ENCODE results near the gene COL12A1. TPM values are rescaled to one million over a fixed set of nuclear protein-coding genes. Genes with fewer than 3 reads are reported as not detected.

Gene COL12A1
- total RNA-seq, 3 donors from 2014 or later = 90.9 to 441 (median 281) TPM

DNA sequence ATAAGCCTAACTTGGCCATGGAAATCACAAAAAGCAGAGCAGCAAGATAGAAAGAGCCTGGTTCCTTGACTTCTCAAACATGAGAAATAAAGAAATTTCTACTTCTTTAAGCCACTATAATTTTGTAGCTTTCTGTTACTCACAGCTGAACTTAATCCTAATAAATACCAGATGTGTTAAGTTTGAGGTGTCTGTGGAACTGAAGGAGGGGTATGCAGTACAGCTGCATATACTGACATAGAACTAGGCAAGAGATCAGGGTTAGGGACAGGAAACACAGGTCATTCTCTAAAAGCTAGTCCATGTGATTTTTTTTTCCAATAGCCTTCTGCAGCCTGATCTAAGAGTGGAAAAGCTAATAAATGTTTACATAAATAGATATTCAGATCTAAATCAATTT, 123.9 kb downstream of the COL12A1 start:
- TF ChIP-seq, protein P1, sequence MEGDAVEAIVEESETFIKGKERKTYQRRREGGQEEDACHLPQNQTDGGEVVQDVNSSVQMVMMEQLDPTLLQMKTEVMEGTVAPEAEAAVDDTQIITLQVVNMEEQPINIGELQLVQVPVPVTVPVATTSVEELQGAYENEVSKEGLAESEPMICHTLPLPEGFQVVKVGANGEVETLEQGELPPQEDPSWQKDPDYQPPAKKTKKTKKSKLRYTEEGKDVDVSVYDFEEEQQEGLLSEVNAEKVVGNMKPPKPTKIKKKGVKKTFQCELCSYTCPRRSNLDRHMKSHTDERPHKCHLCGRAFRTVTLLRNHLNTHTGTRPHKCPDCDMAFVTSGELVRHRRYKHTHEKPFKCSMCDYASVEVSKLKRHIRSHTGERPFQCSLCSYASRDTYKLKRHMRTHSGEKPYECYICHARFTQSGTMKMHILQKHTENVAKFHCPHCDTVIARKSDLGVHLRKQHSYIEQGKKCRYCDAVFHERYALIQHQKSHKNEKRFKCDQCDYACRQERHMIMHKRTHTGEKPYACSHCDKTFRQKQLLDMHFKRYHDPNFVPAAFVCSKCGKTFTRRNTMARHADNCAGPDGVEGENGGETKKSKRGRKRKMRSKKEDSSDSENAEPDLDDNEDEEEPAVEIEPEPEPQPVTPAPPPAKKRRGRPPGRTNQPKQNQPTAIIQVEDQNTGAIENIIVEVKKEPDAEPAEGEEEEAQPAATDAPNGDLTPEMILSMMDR (IDR thresholded peaks at IDR 0.05) = no peak
- no peak for TF ChIP-seq POLR2AphosphoS5 (IDR thresholded peaks at IDR 0.05)
- TF ChIP-seq POLR2A (IDR thresholded peaks at IDR 0.05) = no peak
- no peaks in the 10 kb centered on the region for H3K4me1 ChIP-seq
- H3K36me3 ChIP-seq = no peaks in the 10 kb centered on the region
- intact Hi-C loops (cut with DNase I; ENCODE audit: low total_unique reads) = no loop called here
- no peaks in the 10 kb centered on the region for H3K27me3 ChIP-seq
- no peaks in the 10 kb centered on the region for H3K9me3 ChIP-seq
- no peak for DNase-seq (ENCODE audit: low spot score in 2 of 2)
- H3K27ac ChIP-seq = no peak overlapping the region
- H3K4me3 ChIP-seq = no peak overlapping the region

DNA sequence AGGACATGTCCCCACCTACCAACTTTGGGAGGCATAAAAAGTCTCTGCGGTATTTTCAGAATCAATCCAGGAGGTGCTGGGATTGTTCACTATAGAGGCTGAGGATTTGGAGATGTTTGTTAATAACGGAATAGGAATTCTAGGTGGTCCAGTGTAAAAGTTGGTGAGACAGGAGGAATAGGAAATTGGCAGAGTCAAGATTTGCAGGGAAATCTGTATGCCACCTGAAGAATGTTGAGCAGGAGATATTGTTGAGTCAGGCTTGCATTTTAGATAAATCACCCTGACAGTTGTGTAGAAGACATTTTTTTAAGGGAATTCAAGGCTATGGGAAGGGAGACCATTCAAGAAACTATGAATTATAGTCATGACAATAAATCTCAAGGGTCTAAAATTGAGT, 124.8 kb downstream of the COL12A1 start:
- no peaks in the 10 kb centered on the region for H3K36me3 ChIP-seq
- TF ChIP-seq, protein P1 (IDR thresholded peaks at IDR 0.05) = no peak
- TF ChIP-seq POLR2AphosphoS5 (IDR thresholded peaks at IDR 0.05) (no peak), POLR2A (IDR thresholded peaks at IDR 0.05) (no peak)
- H3K4me3 ChIP-seq = no peak overlapping the region
- intact Hi-C loops (cut with DNase I; ENCODE audit: low total_unique reads) = no loop called here
- H3K9me3 ChIP-seq = no peaks in the 10 kb centered on the region
- no peak for DNase-seq (ENCODE audit: low spot score in 2 of 2)
- no peaks in the 10 kb centered on the region for H3K4me1 ChIP-seq
- H3K27me3 ChIP-seq = no peaks in the 10 kb centered on the region
- H3K27ac ChIP-seq = no peak overlapping the region

DNA sequence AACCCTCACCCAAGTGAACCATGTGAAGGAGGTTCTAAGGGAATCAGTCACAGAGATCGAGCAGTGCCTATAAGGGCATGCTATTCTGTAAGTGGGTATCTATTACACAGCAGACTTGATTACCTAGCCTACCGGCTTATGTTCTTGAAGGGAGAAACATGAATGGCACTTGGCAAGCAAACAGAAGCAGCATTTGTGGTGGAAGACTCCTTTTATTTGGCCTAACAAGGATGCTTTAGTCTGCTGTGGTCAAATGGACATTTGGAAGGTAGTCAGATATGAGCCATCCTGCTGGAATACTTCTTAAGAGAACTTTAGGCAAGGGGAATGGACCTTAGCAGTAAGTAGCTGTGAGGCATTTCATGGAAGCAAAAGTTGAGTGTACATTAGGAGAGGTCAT, 126.3 kb downstream of the COL12A1 start:
- Histone ChIP-seq H3K27me3 (no peaks in the 10 kb centered on the region), H3K4me3 (no peak overlapping the region), H3K27ac (no peak overlapping the region), H3K9me3 (no peaks in the 10 kb centered on the region), H3K4me1 (no peaks in the 10 kb centered on the region), H3K36me3 (no peaks in the 10 kb centered on the region)
- intact Hi-C loops (cut with DNase I; ENCODE audit: low total_unique reads) = no loop called here
- no peak for DNase-seq (ENCODE audit: low spot score in 2 of 2)
- TF ChIP-seq POLR2AphosphoS5 (IDR thresholded peaks at IDR 0.05) (no peak), POLR2A (IDR thresholded peaks at IDR 0.05) (no peak)
- TF ChIP-seq, protein P1 (IDR thresholded peaks at IDR 0.05) = no peak

DNA sequence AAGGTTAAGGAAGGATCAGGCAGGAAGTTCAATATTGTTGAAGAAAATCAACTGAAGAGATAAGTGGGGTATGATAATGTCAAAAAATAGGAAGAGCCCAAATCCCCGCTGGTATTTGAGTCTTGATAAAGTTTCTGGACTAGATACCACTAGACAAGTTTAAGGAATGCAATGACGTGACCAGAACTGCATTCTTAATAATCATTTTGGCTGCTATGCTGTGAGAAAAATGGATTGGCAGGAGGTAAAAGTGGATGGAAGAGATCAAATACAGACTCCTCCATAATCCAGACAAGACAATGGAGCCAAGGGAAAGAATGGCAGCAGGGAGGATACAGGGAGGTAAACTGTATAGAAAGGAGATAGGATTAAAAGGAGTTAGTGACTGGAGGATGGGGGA, 128.2 kb downstream of the COL12A1 start:
- Histone ChIP-seq H3K27me3 (no peaks in the 10 kb centered on the region), H3K4me3 (no peak overlapping the region), H3K9me3 (no peaks in the 10 kb centered on the region), H3K36me3 (no peaks in the 10 kb centered on the region), H3K4me1 (no peaks in the 10 kb centered on the region), H3K27ac (no peak overlapping the region)
- TF ChIP-seq POLR2AphosphoS5 (IDR thresholded peaks at IDR 0.05) = no peak
- TF ChIP-seq POLR2A (IDR thresholded peaks at IDR 0.05) = no peak
- TF ChIP-seq, protein P1 (IDR thresholded peaks at IDR 0.05) = no peak
- no peak for DNase-seq (ENCODE audit: low spot score in 2 of 2)
- intact Hi-C loops (cut with DNase I; ENCODE audit: low total_unique reads) = no loop called here

DNA sequence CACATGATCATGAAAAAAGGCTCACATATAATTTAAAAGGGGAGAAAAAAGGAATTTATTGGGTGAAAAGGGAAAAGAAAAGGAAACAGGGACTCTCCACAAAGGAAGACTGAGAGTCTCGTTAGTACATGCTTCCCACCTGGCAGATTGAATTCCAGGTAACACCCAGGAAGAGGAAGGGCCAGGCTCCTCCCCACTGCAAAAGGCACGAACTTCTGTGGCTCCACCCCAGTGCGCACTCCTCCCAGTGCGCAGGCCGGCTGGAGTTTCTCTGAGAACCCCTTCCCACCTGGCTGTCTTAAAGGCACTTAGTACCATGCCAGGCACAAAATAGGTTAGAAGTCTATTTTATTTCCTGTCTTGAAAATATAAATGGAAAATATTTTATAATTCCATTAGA, 129.8 kb downstream of the COL12A1 start:
- intact Hi-C loops (cut with DNase I; ENCODE audit: low total_unique reads) = no loop called here
- TF ChIP-seq POLR2AphosphoS5 (IDR thresholded peaks at IDR 0.05) = no peak
- TF ChIP-seq, protein P1 (IDR thresholded peaks at IDR 0.05) = no peak
- no peak for TF ChIP-seq POLR2A (IDR thresholded peaks at IDR 0.05)
- no peak overlapping the region for H3K27ac ChIP-seq

More for the DNA sequence above, 129.8 kb downstream of the COL12A1 start:
- DNase-seq (ENCODE audit: low spot score in 2 of 2) = no peak
- Histone ChIP-seq H3K4me1 (no peaks in the 10 kb centered on the region), H3K9me3 (no peaks in the 10 kb centered on the region), H3K36me3 (no peaks in the 10 kb centered on the region), H3K27me3 (no peaks in the 10 kb centered on the region), H3K4me3 (no peak overlapping the region)

Measured in breast epithelium (tissue), 4 donors.